Mesenchymal stem cell (in vitro differentiated cells and primary cell): ENCODE measurements around the gene METTL8.

ENCODE experiments used
- DNase-seq: peaks from one replicate; pipeline ENCODE4 v3.0.0-alpha.2; 2013
- H2AFZ ChIP-seq: one replicate; pipeline ENCODE4 v1.6.1; 2013; ENCODE audit warnings: low read depth, mild to moderate bottlenecking, control low read depth, inconsistent platforms, low read length, moderate library complexity
- H2AK5ac ChIP-seq: 2 replicates; pipeline ENCODE4 v1.6.1; 2013; ENCODE audit warnings: low read length, moderate library complexity, mild to moderate bottlenecking, inconsistent platforms; ENCODE audit not compliant: severe bottlenecking
- H2BK120ac ChIP-seq: one replicate; pipeline ENCODE4 v1.6.1; 2013; ENCODE audit warnings: low read depth, mild to moderate bottlenecking, inconsistent platforms, low read length, moderate library complexity
- H2BK12ac ChIP-seq, 2 experiments: one replicate each; pipeline ENCODE4 v1.6.1; 2013; ENCODE audit warnings: inconsistent platforms in 2 of 2, low read length in 2 of 2, mild to moderate bottlenecking in 2 of 2, moderate library complexity in 2 of 2, control low read depth in 1 of 2
- H2BK15ac ChIP-seq: one replicate; pipeline ENCODE4 v1.6.1; 2013; ENCODE audit warnings: mild to moderate bottlenecking, low read depth, inconsistent platforms; ENCODE audit not compliant: poor library complexity, severe bottlenecking
- H2BK5ac ChIP-seq: 2 replicates; pipeline ENCODE4 v1.6.1; 2013; ENCODE audit warnings: low read depth, mild to moderate bottlenecking, low read length, control low read depth, inconsistent platforms; ENCODE audit not compliant: poor library complexity, severe bottlenecking
- H3K14ac ChIP-seq, 2 experiments: one replicate each; pipeline ENCODE4 v1.6.1; 2013; ENCODE audit warnings: inconsistent platforms in 2 of 2, low read length in 2 of 2, control low read depth in 1 of 2, mild to moderate bottlenecking in 1 of 2, moderate library complexity in 1 of 2
- H3K18ac ChIP-seq, 2 experiments: one replicate each; pipeline ENCODE4 v1.6.1; 2013; ENCODE audit warnings: inconsistent platforms in 2 of 2, low read length in 2 of 2, control low read depth in 1 of 2, low read depth in 1 of 2, mild to moderate bottlenecking in 1 of 2
- H3K23ac ChIP-seq, 2 experiments: one replicate each; pipeline ENCODE4 v1.6.1; 2013; ENCODE audit warnings: inconsistent platforms in 2 of 2, low read length in 2 of 2, mild to moderate bottlenecking in 2 of 2, moderate library complexity in 2 of 2, control low read depth in 1 of 2
- H3K27ac ChIP-seq: 2 replicates; pipeline ENCODE4 v1.5.1; 2013; ENCODE audit warnings: mild to moderate bottlenecking, moderate library complexity, low read length, control low read depth, inconsistent platforms; ENCODE audit not compliant: poor library complexity, severe bottlenecking
- H3K27me3 ChIP-seq, 2 experiments: 2 replicates each; pipeline versions ENCODE4 v1.6.1 to v1.7.0; 2013; ENCODE audit warnings: low read length in 2 of 2, mild to moderate bottlenecking in 2 of 2, moderate library complexity in 2 of 2, control low read depth in 1 of 2, inconsistent platforms in 1 of 2; ENCODE audit not compliant: control insufficient read depth in 1 of 2, insufficient read depth in 1 of 2
- H3K36me3 ChIP-seq, 2 experiments: 2 replicates each; pipeline versions ENCODE4 v1.6.1 to v1.7.0; 2013; ENCODE audit warnings: low read length in 2 of 2, control low read depth in 1 of 2, inconsistent platforms in 1 of 2, low read depth in 1 of 2, mild to moderate bottlenecking in 1 of 2; ENCODE audit not compliant: insufficient read depth in 2 of 2, control insufficient read depth in 1 of 2
- H3K4ac ChIP-seq, 2 experiments: one replicate each; pipeline ENCODE4 v1.6.1; 2013; ENCODE audit warnings: inconsistent platforms in 2 of 2, low read length in 2 of 2, mild to moderate bottlenecking in 2 of 2, moderate library complexity in 2 of 2, control low read depth in 1 of 2, low read depth in 1 of 2
- H3K4me1 ChIP-seq: 2 replicates; pipeline ENCODE4 v1.6.1; 2013; ENCODE audit warnings: low read depth, low read length, control low read depth; ENCODE audit not compliant: control insufficient read depth, insufficient read depth
- H3K4me2 ChIP-seq: 2 replicates; pipeline ENCODE4 v1.6.1; 2013; ENCODE audit warnings: low read length, mild to moderate bottlenecking, inconsistent platforms; ENCODE audit not compliant: poor library complexity, severe bottlenecking
- H3K4me3 ChIP-seq, 2 experiments: 2 replicates each; pipeline versions ENCODE4 v1.5.1 to v1.7.0; 2013; ENCODE audit warnings: low read length in 2 of 2, mild to moderate bottlenecking in 2 of 2, control low read depth in 1 of 2, low read depth in 1 of 2; ENCODE audit not compliant: insufficient read depth in 1 of 2
- H3K79me1 ChIP-seq: replicated peaks from 2 replicates; pipeline ENCODE4 v1.6.1; 2013; ENCODE audit warnings: mild to moderate bottlenecking, control low read depth, low read length, inconsistent platforms; ENCODE audit not compliant: poor library complexity, severe bottlenecking
- H3K9ac ChIP-seq: 2 replicates; pipeline ENCODE4 v1.7.0; 2013; ENCODE audit warnings: mild to moderate bottlenecking, low read length, moderate library complexity
- H3K9me3 ChIP-seq: 2 replicates; pipeline ENCODE4 v1.7.0; 2013; ENCODE audit warnings: mild to moderate bottlenecking, low read length; ENCODE audit not compliant: control insufficient read depth
- H4K8ac ChIP-seq: one replicate; pipeline ENCODE4 v1.6.1; 2013; ENCODE audit warnings: inconsistent platforms, mild to moderate bottlenecking, low read length, moderate library complexity
- H4K91ac ChIP-seq: one replicate; pipeline ENCODE4 v1.6.1; 2013; ENCODE audit warnings: mild to moderate bottlenecking, low read length, inconsistent platforms
- WGBS: methylation state at CpG from one replicate; pipeline ENCODE4 v1.1.7; 2013; ENCODE audit warnings: mixed read lengths; 5-methylcytosine and 5-hydroxymethylcytosine counted together

METTL8 gene

DNA sequence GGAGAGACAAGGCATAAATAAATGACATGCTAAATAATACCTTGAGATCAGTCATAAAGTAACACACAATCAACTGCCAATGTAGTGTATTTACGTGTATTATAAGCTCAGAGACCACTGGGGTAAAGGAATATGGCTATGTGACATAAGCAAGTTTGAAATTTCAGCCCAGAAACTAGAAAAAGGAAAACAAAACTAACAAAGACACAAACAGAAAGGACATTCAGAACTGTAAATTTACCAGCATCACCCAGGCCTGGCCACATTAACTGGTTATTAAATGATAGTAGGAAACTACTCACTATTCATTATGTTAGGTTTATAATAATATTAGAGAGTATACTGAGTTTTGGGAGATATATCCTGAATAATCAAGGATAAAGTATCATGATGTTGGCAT is 98.8 kb downstream of the METTL8 start:
- Histone ChIP-seq H4K8ac (no peak overlapping the region), H3K18ac (no peak overlapping the region), H3K36me3 (peaks cover 0 to 6% of the 10 kb centered on the region in 2 experiments), H3K4me1 (no peaks in the 10 kb centered on the region), H2BK15ac (no peak overlapping the region), H2BK120ac (no peak overlapping the region), H3K4me2 (no peak overlapping the region), H2AK5ac (no peak overlapping the region), H3K27ac (no peak overlapping the region), H3K23ac (no peak overlapping the region), H3K9me3 (no peaks in the 10 kb centered on the region), H3K4me3 (no peak overlapping the region), H3K9ac (no peak overlapping the region), H2BK5ac (no peak overlapping the region), H4K91ac (no peak overlapping the region), H2BK12ac (no peak overlapping the region), H2AFZ (no peak overlapping the region), H3K14ac (no peak overlapping the region), H3K27me3 (no peaks in the 10 kb centered on the region), H3K4ac (no peak overlapping the region), H3K79me1 (no peaks in the 10 kb centered on the region)
- WGBS = no CpG with 5 or more reads among the region's 1 CpG
- DNase-seq = no peak

DNA sequence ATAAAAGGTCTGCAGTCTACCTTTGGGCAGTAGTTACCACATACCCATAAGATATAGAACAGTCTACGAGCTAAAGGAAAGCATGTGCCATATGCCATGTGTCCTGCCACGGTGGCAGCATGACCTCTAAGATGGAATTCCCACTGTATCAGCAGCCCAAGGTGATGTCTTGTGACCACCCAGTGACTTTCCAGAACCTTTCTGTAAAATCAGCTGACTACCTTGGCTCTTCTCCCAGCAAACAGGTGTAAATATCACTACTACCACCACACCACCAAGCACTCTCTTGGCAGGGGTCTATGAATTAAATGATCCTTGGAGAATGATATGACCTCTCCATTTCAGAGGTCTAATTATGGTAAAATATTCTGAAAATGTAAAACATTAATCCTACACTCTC is 99.6 kb downstream of the METTL8 start:
- Histone ChIP-seq H2AK5ac (no peak overlapping the region), H3K23ac (no peak overlapping the region), H3K18ac (no peak overlapping the region), H3K27me3 (no peaks in the 10 kb centered on the region), H2BK12ac (no peak overlapping the region), H2BK15ac (no peak overlapping the region), H3K9me3 (no peaks in the 10 kb centered on the region), H3K14ac (no peak overlapping the region), H2BK5ac (no peak overlapping the region), H3K9ac (no peak overlapping the region), H4K91ac (no peak overlapping the region), H3K79me1 (no peaks in the 10 kb centered on the region), H3K36me3 (peaks cover 0 to 9% of the 10 kb centered on the region in 2 experiments), H3K4me3 (no peak overlapping the region), H2BK120ac (no peak overlapping the region), H2AFZ (no peak overlapping the region), H3K27ac (no peak overlapping the region), H3K4ac (no peak overlapping the region), H3K4me2 (no peak overlapping the region), H3K4me1 (no peaks in the 10 kb centered on the region), H4K8ac (no peak overlapping the region)
- no peak for DNase-seq
- WGBS = 89% methylated on average over 2 of the region's 2 CpGs

DNA sequence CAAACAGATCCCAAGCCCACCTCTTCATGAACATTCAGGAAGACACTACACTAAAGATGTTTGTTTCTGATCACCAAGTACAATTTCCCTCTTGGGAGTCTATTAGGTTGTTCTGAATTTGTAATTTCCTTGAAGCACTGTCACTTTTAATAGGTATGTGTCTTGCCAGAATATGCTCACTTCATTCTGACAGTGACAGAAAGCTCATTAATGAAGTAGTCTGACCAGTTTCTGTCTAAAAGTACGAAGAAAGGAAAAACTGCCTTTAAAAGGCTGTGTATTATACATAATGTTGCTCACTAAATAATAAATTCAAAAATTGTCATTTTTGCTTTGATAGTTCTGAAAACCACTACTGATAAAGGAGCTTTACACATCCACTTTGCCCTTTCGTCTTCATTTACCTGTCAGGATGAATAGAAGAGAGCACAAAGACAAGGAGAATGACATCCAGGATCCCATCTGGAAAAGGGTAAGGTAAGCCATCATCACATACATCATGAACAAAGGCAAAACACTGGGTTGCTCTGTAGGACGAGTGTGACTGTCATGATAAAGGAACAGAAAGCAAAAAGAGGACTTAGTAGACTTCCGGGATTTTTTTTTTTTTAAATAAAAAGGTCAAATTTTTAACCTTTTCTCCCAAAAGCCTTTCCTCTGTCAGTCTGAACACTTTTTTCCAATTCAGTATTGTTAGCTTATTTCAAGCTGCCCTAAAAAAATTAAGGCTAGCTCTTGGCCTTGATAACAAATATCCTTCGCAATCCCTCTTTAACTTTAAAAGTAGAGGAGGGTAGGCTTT is 103.4 kb downstream of the METTL8 start:
- Histone ChIP-seq H3K4me3 (no peak overlapping the region), H3K9ac (no peak overlapping the region), H3K36me3 (peaks cover 0 to 14% of the 10 kb centered on the region in 2 experiments), H3K4ac (no peak overlapping the region), H3K4me1 (no peaks in the 10 kb centered on the region), H3K9me3 (no peaks in the 10 kb centered on the region), H3K4me2 (no peak overlapping the region), H2BK12ac (no peak overlapping the region), H3K14ac (no peak overlapping the region), H4K8ac (no peak overlapping the region), H2AK5ac (no peak overlapping the region), H2BK5ac (no peak overlapping the region), H3K79me1 (no peaks in the 10 kb centered on the region), H2BK120ac (no peak overlapping the region), H3K27ac (no peak overlapping the region), H3K18ac (no peak overlapping the region), H3K23ac (no peak overlapping the region), H3K27me3 (no peaks in the 10 kb centered on the region), H4K91ac (no peak overlapping the region), H2AFZ (no peak overlapping the region), H2BK15ac (no peak overlapping the region)
- 75% methylated on average over 1 of the region's 5 CpGs for WGBS
- DNase-seq = no peak

DNA sequence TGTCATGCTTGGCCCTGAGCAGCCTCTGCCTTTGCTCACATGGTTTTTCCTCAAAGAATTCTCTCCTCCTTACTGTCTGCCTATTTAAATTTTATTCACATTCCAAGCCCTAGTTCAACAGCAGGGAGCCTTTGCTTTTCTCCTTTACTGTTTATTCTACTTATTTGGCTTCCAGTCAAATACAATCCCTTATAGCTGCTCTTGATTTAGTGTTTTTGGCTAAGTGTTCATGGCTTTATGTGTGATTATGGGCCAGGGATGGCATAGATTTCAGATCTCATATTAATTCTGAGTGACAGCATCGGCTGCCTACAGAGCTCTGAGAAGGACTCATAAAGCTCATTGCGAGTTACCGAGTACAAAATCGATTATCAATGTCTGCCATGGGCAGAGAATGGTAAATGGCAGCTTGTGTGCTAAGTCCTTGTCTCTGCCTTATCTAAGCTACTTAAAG is 106.7 kb downstream of the METTL8 start:
- H2BK5ac ChIP-seq = no peak overlapping the region

More for the DNA sequence above, 106.7 kb downstream of the METTL8 start:
- Histone ChIP-seq H2BK120ac (no peak overlapping the region), H3K4me3 (no peak overlapping the region), H3K18ac (no peak overlapping the region), H3K4me2 (no peak overlapping the region), H3K27me3 (no peaks in the 10 kb centered on the region), H3K9me3 (no peaks in the 10 kb centered on the region), H3K79me1 (no peaks in the 10 kb centered on the region), H4K8ac (no peak overlapping the region), H2BK15ac (no peak overlapping the region), H4K91ac (no peak overlapping the region), H2BK12ac (no peak overlapping the region), H2AFZ (no peak overlapping the region), H3K4ac (no peak overlapping the region), H3K27ac (no peak overlapping the region), H3K14ac (no peak overlapping the region), H3K36me3 (peaks cover 3 to 30% of the 10 kb centered on the region in 2 experiments), H3K23ac (no peak overlapping the region), H3K9ac (no peak overlapping the region), H2AK5ac (no peak overlapping the region), H3K4me1 (no peaks in the 10 kb centered on the region)
- peak; percentile 10 for DNase-seq
- WGBS = 73% methylated on average over 4 of the region's 4 CpGs
